GM18511 (cell line): ENCODE measurements around the gene SERGEF.
"Not testable (repeated sequence)": the region's sequence is repeated elsewhere in the genome, so short reads cannot be mapped to it uniquely, and the experiment has no call there.

Experiments used
- ATAC-seq: cut with Tn5 transposase; IDR thresholded peaks from one replicate; pipeline ENCODE4 v1.9.1; 2021; ENCODE audit warnings: mild to moderate bottlenecking, moderate library complexity; ENCODE audit not compliant: unreplicated experiment

Gene SERGEF

GRCh38 chr11:17868398-17868797 is 144.4 kb downstream of the SERGEF start:
- not testable (repeated sequence) for ATAC-seq

GRCh38 chr11:17867341-17867740 is 145.5 kb downstream of the SERGEF start:
- no peak for ATAC-seq

GRCh38 chr11:17865765-17866428 is 146.9 kb downstream of the SERGEF start:
- ATAC-seq = no peak

- no peak for ATAC-seq
These were observed 148.3 kb downstream of the SERGEF start for GRCh38 chr11:17864478-17864941.

DNA sequence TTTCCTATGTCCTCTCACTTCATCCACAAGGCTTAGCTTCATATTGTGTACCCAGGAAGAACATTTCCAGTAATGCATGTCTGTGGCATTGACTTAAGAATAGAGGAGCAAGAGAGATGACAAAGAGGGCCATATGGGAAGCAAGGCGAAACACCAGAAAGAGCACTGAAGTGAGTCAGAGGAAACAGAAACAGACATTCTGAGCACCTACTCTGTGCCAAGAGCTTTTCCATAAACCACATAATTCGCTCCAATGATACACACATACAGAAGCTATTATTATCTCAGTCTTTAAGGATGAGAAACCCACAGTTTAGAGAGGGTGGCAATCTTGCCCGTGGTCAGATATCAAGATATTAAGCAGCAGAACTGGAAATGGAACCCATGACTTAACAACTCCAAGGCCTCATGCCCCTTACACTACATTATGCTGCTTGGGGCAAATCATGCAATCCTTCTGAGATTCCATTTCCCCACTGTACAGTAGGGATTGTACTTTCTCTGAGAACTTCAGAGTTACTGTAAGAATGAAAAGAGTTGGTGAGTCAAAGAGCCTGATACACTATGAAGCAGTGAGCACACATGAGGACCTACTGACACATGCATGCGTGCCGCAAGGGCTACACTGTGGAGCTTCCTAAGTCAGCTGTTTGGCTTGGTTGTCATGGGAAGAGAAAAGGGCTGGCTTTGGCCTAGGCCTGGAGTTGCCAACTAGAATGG is 151.7 kb downstream of the SERGEF start:
- ATAC-seq = no peak

DNA sequence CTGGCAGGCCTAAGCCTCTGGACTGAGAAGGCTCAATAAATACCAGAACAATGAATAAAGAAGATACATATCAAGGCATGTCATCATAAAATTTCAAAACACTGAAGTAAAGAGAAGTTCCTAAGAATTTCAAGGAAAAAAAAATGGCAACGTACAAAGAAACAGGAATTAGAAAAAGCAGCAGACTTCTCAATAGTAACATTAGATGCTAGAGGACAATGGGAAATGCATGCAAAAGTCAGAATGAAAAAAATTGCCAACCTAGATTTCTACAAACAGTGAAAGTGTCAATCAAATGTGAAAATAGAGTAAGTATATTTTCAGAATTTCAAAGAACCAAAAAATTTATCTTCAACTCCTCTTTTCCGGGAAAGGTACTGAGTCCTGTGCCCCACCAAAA is 153.3 kb downstream of the SERGEF start:
- no peak for ATAC-seq

- ATAC-seq = peak; percentile 56
These were observed 157.1 kb downstream of the SERGEF start for GRCh38 chr11:17855531-17856290.

- ATAC-seq = no peak
These were observed 159.6 kb downstream of the SERGEF start for GRCh38 chr11:17853280-17853679.

DNA sequence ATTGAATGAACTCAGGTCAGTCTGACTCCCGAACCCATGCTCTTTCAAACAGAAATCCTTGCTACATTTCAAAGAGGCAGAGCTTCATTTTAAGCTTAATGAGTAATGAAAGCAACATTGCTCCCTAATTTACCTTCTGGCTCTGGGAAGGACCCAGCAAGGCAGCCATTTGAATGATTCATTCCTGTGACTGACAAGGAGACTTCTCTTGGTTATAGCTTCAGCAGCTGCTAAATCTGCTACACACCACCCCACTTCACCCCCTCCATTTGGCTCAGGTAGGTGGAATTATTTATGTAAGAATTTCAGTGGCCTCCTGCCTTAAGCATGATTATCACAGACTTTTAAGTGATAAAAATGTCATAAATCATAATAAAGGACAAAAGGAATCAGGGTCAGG is 160.6 kb downstream of the SERGEF start:
- no peak for ATAC-seq

- ATAC-seq = no peak
These were observed 161.2 kb downstream of the SERGEF start for GRCh38 chr11:17851697-17852096.

GRCh38 chr11:17850336-17850735 is 162.5 kb downstream of the SERGEF start:
- ATAC-seq = no peak

DNA sequence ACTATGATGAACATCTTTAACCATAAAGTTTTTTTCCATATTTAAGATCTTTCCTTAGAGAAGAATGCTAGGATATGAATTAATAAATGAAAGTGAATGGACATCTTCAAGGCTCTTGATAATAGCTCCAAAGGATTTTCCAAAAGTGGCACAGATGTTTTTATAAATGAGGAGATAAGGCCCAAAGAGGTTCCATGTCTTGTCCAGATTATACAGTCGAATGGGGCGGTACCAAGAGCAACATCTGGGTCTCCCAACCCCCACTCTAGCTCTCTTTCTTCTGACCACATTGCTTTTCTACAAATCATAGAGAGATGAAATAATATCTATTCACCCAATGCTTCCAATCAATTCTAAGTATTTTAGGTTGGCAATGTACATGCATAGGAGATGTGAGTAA is 164.1 kb downstream of the SERGEF start:
- ATAC-seq = no peak

DNA sequence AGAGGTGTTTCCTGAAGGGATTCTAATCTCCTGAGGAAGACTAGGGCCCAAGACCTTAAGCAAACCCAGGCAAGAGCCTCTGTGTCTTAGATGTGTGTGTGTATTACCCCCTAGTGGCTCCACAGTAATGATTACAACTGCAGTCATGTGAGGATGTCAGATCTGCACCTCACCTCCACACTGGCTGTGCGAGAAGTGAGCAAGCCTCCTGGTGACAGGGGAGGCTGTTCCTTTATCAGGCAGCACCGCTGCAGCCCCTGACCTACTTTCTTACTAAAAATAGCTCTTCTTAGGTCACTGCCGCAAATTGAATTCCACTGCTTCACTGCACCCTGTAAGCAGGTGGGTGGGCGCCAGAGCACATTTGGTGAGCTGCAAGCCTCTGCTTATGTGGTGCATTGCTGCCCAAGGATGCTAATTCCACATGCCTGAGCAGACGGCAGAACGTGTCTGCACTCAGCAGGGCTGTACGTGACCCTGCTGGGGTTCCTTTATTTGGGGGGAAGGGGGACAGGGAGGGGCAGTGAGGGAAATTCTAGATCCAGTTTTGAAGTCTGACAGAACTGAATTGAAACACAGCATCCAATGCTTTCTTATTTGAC is 165.9 kb downstream of the SERGEF start:
- no peak for ATAC-seq

- no peak for ATAC-seq
These were observed 167.4 kb downstream of the SERGEF start for GRCh38 chr11:17845431-17845881.

DNA sequence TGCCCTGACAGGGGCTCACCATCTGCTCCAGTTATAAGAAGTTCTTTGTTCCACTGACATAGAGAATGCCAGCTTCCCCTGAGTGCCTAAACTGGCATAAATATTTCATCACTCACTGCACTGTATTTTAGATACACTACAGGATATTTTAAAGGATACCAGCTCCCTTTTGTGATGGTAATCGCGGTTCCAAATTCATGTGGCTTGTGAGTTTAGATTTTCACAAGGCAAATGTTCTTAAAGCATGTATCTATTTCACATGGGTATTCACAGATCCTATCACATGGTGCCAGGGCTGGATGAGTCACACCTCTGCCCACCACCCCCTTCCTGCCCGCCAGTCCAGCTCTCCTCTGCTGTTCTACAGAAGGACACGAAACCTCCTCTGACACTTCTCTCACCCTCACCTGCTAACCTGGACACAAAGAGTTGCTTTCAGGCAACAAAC is 172.7 kb downstream of the SERGEF start:
- ATAC-seq = no peak

DNA sequence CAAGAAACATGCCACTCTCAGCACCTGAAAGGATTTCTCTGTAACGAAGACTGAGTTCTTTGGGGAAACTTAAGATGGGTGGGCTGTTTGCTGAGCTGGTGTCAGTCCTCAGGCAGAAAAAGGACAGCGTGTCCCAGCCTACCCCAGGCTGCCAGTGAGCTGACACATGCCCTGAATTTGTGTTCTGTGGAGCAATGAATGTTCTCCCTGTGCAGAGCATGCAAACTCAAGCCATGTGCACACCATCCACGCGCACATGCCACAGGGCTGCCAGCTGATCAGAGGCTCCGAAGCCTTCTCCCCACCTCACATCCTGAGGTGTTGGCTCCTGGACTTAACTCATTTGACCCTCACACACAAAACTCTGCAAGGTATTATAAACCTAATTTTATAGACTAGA is 173.4 kb downstream of the SERGEF start:
- no peak for ATAC-seq

DNA sequence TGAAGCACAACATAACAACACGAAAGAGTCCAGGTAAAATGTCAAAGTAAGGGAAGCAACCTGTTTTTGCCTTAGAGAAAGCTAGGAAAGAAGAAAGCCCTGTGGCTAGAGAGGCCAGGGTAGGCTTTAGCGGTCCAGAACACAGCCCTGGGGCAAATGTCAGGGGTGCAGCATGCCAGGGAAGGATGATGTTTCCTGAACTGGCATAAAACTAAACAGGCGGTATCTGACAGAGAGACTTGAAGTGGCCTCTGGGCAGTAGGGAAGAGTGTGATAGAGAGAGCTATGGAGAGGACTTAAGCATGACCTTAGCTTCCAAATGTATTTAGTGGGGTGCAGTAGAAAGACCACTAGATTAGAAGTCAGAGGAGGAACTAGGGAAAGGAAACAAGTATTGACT is 174.7 kb downstream of the SERGEF start:
- ATAC-seq = no peak

DNA sequence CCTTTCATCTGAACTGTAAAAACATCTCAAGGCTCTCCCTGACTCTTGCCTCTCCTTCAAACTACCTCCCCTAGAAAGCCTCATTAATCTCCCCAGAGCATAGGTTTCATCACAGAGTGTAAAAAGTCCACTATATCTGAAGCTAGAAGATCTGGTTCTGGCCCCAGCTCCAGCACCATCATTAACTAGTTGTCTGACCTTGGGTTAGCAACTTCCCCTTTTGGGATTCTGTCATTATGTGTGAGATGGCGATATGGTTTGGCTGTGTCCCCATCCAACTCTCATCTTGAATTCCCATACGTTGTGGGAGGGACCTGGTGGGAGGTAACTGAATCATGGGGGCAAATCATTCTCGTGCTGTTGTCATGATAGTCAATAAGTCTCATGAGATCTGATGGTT is 181.0 kb downstream of the SERGEF start:
- ATAC-seq = no peak

DNA sequence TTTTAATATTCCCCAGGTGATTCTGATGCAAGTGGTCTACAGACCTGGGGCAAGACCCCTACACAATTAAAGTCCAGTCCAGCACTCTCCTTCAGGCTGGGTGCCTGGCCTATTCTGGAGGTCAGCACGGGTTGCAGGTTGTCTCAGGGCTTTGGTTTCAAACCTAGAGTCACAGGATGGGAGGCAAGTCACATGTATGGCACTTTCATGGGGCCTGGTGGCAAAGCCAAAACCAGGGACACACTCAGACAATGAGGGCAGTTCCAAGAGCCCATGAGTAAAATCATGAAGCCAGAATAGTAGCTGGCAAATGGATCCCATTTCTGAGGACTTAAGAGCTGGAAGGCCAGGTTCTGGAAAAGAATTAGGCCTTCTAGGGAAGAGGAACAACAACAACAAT is 181.6 kb downstream of the SERGEF start:
- no peak for ATAC-seq

DNA sequence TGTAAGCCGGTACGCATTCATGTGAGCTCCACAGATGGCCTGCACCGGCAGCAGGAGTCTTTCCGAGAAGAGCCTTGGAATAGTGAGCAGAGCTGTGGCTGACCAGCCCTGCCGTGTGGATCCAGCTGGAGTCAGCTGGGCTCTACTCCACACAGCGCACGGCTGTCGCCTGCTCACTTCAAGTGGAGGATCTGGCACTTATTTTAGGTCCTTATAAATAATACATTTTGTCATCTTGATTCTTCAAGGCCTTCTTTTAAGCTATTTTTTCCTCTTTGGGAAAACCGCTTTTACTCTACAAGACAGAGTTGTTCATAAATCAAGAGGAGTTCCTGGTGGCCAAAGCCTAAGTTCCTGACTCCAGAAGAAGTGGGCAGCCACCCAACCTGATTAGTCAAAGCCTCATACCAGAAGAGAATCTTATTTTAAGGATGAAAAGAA is 184.5 kb downstream of the SERGEF start:
- ATAC-seq = no peak

DNA sequence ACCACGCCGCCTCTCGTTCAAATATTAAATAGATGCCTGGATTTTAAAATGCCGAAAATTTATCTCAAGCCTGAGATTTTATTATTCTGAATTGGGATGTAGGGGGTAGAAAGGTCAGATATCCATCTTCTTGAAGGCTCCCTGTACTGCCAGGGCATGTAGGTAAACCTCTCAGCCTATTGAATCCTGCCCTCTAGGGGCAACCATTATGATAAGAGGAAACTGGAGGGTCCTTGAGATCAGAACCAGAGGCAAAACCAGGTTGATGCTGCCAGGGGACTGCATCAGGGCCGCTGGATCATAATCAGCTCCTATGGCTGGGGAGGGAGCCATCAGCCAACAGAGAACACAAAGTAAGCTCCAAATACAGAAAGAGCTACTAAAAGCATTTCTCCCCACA is 185.8 kb downstream of the SERGEF start:
- ATAC-seq = no peak
